Activated T-helper 1 cell treated with anti-CD3 and anti-CD28 coated beads, Interleukin-12 subunit alpha, Interleukin-12 subunit beta, Interleukin-2, Interleukin-4 antibody, amounts not matched to agents 30 ng/mL and 10 ng/mL and 1 ng/mL, durations not matched to agents 14 hours and 24 hours and 36 hours (primary cell): ENCODE results near the gene CDH4. TPM values are rescaled to one million over a fixed set of nuclear protein-coding genes. Genes with fewer than 3 reads are reported as not detected.
"Not testable (repeated sequence)": the region's sequence is repeated elsewhere in the genome, so short reads cannot be mapped to it uniquely, and the experiment has no call there.

Source experiments
- DNase-seq: peaks from one replicate; pipeline ENCODE4 v3.0.0; 2021; ENCODE audit warnings: low spot score
- H3K27ac Mint-ChIP-seq: one replicate; pipeline ENCODE4 v1.8.0; 2021; ENCODE audit warnings: mild to moderate bottlenecking, mixed read lengths
- H3K27me3 Mint-ChIP-seq: one replicate; pipeline ENCODE4 v1.8.0; 2022; ENCODE audit warnings: mild to moderate bottlenecking, moderate library complexity, mixed read lengths; ENCODE audit not compliant: insufficient read depth
- H3K36me3 Mint-ChIP-seq: one replicate; pipeline ENCODE4 v1.8.0; 2021; ENCODE audit warnings: low read depth, mixed read lengths
- H3K4me1 Mint-ChIP-seq: one replicate; pipeline ENCODE4 v1.8.0; 2021; ENCODE audit warnings: low read depth, mixed read lengths
- H3K4me3 Mint-ChIP-seq: one replicate; pipeline ENCODE4 v1.8.0; 2021; ENCODE audit warnings: mild to moderate bottlenecking, moderate library complexity, mixed read lengths
- H3K9me3 Mint-ChIP-seq: one replicate; pipeline ENCODE4 v1.8.0; 2021; ENCODE audit warnings: mixed read lengths
- intact Hi-C: fragments of 100-400 bp; cut with micrococcal nuclease; formaldehyde crosslinking; loops from one replicate; pipeline ENCODE4 v1.15.1; 2024
- total RNA-seq: library from RNA; stranded (reverse); gene quantifications from 2 replicates; pipeline ENCODE4 v1.2.3, GENCODE V29; 2022

CDH4 gene
- total RNA-seq, 1 donor from 2014 or later: not detected

DNA sequence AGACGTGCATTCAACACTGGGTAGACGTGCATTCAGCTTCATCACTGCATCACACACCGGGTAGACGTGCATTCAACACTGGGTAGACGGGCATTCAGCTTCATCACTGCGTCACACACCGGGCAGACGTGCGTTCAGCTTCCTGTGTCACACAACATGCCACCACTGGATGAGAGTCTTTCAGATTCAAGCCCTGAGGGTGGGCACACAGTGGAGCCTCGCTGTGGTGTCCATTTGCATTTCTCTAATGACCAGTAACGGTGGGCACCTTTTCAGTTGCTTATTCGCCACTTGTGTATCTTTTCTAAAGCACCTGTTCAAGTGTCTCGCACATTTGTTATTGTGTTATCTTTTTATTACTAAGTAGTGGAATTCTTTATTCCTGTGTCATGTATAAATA lies 719.5 kb downstream of the CDH4 start:
- H3K4me1 Mint-ChIP-seq, H3K27ac Mint-ChIP-seq, H3K9me3 Mint-ChIP-seq, DNase-seq, H3K27me3 Mint-ChIP-seq, H3K4me3 Mint-ChIP-seq, intact Hi-C loops: not testable (repeated sequence)
- peaks cover 18% of the 10 kb centered on the region for H3K36me3 Mint-ChIP-seq

DNA sequence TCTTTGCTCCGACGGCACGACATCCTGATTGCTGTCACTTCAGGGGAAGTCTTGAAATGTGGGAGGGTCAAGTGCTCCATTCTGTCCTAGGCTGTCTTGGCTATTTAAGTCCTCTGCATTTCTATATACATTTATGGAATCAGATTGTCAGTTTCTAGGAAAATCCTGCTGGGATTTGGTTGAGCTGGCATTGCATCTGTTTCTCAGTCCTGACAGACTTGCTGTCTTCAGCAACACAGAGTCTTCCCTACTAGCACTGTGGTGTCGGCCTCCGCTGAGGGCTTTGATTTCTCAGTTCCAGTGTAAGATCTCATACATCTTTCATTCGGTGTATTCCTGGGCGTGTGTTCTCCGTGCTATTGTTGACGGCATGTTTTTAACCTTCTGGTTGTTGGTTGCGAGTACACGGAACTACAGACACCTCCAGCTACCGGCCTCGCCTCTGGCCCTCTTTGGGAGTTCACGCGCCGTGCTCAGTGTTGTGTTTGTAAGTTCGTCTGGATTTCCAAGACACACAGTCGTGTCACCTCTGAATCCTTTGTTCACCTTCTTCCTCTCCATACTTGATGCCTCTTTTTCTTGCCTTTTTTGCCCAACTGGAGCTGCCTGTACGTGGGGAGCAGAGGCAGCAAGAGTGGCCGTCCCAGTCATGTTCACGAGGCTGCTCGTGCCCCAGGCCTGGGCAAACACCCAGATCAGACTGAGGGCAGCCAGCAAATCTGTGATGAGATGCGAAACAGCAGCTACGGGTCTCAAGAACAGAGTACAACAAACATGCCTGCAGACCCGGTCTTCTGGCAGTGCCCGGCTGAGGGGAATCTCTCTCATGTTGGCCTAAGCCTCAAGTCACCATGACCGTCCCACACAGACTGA lies 720.8 kb downstream of the CDH4 start:
- no peaks in the 10 kb centered on the region for H3K9me3 Mint-ChIP-seq
- intact Hi-C loops: no loop called here
- no peak for DNase-seq
- H3K36me3 Mint-ChIP-seq: peaks cover 24% of the 10 kb centered on the region
- H3K4me3 Mint-ChIP-seq: no peak overlapping the region
- H3K4me1 Mint-ChIP-seq: no peaks in the 10 kb centered on the region
- no peak overlapping the region for H3K27ac Mint-ChIP-seq
- no peaks in the 10 kb centered on the region for H3K27me3 Mint-ChIP-seq

DNA sequence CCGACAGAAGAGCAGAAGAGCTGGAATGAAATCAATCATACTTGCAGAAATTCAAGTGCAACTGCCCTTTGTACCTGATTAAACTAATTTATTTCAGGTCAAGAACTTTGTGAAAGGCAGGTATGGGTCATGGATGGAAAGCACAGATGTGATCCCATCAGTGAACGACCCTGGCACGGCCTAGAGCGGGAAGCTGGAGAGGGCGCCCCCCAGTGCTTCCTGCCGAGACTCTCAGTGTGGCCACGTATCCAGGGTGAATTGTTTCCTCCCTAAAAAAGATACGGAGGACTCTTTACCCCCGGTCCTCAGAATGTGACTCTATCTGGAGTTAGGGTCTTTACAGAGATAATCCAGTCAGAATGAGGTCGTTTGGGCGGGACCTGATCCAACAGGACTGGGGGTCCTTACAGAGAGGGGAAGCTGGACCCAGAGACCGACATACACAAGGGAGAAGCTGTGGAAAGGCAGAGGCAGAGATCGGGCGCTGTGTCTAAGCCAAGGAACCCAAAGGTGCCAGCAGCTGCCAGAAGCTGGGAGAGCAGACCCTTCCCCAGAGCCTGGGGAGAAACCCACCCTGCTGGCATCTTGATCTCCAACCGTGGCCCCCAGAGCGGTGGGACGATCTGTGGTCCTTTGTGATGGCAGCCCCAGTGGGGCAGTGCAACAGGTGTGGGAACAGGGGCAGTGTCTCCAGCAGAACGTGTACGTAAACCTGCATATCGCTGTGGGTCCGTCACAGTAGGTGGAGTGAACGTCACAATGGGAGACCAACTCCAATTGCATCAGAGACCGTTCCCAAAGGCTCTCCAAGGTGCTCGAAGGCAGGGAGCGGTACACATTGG lies 721.7 kb downstream of the CDH4 start:
- intact Hi-C loops: no loop called here
- H3K9me3 Mint-ChIP-seq: no peaks in the 10 kb centered on the region
- no peak overlapping the region for H3K4me3 Mint-ChIP-seq
- DNase-seq: no peak
- H3K27ac Mint-ChIP-seq: no peak overlapping the region
- no peaks in the 10 kb centered on the region for H3K4me1 Mint-ChIP-seq
- no peaks in the 10 kb centered on the region for H3K27me3 Mint-ChIP-seq
- peaks cover 24% of the 10 kb centered on the region for H3K36me3 Mint-ChIP-seq

DNA sequence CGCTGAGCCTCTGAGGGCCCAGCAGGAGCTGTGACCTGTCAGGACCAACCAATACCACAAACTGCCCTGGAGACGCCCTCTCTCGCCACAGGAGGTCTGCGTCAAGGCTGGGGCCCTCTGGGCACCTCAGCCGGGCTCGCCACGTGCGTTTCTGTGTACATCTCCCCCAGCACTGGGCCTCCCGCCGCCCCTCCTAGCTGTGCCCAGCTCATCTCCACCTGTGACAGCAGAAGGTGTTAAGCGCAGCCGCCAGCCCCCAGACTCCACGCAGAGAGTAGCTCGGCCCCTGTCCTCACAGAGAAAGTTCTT lies 722.2 kb downstream of the CDH4 start:
- H3K27ac Mint-ChIP-seq: no peak overlapping the region
- H3K27me3 Mint-ChIP-seq: no peaks in the 10 kb centered on the region
- no peak for DNase-seq
- H3K36me3 Mint-ChIP-seq: peaks cover 27% of the 10 kb centered on the region
- intact Hi-C loops: no loop called here
- H3K9me3 Mint-ChIP-seq: no peaks in the 10 kb centered on the region
- no peaks in the 10 kb centered on the region for H3K4me1 Mint-ChIP-seq
- H3K4me3 Mint-ChIP-seq: no peak overlapping the region

DNA sequence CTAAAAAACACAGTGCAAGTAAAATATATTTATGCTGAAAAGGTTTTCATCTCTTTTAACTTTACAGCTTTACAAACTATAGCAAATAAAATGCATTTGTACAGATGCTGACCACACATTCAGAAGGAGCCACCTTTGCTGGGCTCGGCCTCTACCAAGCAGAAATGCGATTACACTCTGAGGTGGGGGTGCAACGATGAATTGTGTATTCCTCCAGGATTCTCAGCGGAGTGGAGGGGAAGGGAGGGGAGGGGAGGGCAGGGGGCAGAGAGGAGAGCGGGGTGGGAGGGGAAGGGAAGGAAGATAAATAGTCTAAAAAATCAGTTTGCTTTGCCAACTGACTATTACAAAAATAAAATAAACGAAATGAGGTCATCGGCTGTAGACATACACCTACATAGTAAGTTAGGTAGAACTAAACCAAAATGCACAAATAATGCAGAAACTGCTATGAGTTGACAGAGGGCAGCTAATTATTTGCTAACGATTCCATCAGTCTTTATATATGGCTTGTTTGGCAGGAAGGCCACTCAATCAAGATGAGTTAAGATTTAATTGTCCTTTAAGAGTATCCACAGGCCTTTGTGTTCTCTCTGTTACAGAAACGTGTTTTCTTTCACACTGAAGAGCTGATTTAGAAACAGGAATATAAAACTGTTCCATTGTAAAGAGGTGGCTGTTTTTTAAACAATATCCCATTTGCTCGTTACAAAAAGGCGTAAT lies 723.5 kb downstream of the CDH4 start:
- no peak overlapping the region for H3K27ac Mint-ChIP-seq
- H3K4me1 Mint-ChIP-seq: no peaks in the 10 kb centered on the region
- H3K4me3 Mint-ChIP-seq: no peak overlapping the region
- H3K36me3 Mint-ChIP-seq: peaks cover 27% of the 10 kb centered on the region
- no peaks in the 10 kb centered on the region for H3K27me3 Mint-ChIP-seq
- DNase-seq: no peak
- intact Hi-C loops: no loop called here
- no peaks in the 10 kb centered on the region for H3K9me3 Mint-ChIP-seq

DNA sequence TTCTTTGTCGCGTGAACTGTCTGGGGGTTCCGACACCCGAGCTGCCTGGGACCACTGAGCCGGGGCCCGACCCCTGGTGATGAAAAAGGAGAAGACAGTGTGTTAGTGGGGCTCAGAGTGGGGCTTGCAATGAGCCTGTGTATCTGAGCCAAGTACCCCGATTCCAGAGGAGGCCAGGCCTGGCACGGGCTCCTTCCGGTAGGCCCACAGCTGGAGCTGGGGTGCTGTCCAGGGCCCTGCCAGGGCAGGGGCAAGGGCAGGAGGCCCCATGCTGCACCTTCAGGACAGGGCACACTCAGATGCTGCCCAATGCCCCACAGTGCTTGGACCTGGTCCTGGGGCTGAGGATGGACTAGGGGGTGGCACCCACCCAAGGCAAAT lies 724.2 kb downstream of the CDH4 start:
- Mint-ChIP-seq H3K27ac (no peak overlapping the region), H3K9me3 (no peaks in the 10 kb centered on the region), H3K36me3 (peaks cover 28% of the 10 kb centered on the region), H3K27me3 (no peaks in the 10 kb centered on the region), H3K4me1 (no peaks in the 10 kb centered on the region), H3K4me3 (no peak overlapping the region)
- intact Hi-C loops: no loop called here
- DNase-seq: no peak

DNA sequence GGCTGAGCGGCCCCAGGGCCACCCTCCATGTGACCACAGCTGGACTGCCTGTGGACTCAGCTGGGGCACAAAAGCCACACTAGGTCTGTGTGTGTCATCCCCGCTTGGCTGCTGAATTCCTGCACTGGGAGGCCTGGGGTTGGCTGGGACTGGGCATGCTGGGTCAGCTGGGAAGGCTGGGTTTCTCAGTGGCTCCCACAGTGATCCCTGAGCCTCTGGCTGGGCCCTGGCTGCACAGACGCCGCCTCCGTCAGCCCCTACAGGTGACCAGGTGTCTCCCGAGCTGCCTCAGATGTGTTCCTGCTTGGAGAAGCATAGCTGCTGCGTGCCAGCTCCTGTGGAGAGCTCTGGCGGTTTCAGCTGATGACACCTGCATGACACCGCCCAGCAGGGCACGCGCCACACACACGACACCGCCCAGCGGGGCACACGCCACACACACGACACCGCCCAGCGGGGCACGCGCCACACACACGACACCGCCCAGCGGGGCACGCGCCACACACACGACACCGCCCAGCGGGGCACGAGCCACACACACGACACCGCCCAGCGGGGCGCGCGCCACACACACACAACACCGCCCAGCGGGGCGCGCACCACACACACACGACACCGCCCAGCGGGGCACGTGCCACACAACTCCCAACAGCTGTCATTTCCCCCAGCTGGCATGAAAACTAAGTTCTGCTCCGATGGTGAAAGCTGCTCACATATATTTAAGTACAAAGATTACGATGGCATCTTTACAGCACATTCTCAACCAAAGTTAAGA lies 724.8 kb downstream of the CDH4 start:
- no peaks in the 10 kb centered on the region for H3K9me3 Mint-ChIP-seq
- H3K4me1 Mint-ChIP-seq: no peaks in the 10 kb centered on the region
- DNase-seq: no peak
- no peak overlapping the region for H3K27ac Mint-ChIP-seq
- H3K4me3 Mint-ChIP-seq: no peak overlapping the region
- H3K36me3 Mint-ChIP-seq: peaks cover 32% of the 10 kb centered on the region
- H3K27me3 Mint-ChIP-seq: no peaks in the 10 kb centered on the region
- intact Hi-C loops: no loop called here

DNA sequence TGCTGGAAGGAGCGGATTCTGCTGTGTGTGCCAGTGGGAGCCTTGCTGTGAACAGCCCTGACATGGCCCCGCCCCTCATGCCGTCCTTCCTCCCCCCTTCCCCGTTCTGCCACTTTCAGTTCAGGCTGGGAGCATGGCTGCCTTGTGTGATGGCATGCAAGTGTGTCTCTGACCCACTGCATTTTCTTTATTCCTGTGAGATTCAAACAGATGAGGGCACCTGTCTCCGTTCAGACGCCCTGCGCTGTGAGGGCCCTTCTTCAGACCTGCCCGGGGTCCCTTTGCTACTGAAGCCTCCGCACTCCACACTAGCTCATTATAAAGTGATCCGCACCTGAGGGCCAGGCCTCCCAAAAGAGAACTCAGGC lies 725.3 kb downstream of the CDH4 start:
- Mint-ChIP-seq H3K27me3 (no peaks in the 10 kb centered on the region), H3K36me3 (peaks cover 32% of the 10 kb centered on the region), H3K4me1 (peaks cover 5% of the 10 kb centered on the region), H3K4me3 (no peak overlapping the region), H3K27ac (no peak overlapping the region), H3K9me3 (peaks cover 5% of the 10 kb centered on the region)
- intact Hi-C loops: no loop called here
- DNase-seq: no peak

DNA sequence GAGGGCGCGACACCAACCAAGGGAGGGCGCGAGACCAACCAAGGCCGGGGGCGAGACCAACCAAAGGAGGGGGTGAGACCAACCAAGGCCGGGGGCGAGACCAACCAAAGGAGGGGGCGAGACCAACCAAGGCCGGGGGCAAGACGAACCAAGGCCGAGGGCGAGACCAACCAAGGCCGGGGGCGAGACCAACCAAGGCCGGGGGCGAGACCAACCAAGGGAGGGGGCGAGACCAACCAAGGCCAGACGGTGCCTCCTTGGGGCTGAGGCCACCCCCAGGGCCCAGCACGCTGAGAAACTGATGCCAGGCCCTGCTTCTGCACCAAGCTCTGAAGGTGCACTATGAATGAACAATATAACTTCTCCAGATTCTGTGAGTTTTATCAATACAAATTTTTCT lies 726.4 kb downstream of the CDH4 start:
- Mint-ChIP-seq H3K27me3 (no peaks in the 10 kb centered on the region), H3K4me3 (no peak overlapping the region), H3K4me1 (peaks cover 5% of the 10 kb centered on the region), H3K9me3 (peaks cover 6% of the 10 kb centered on the region), H3K27ac (no peak overlapping the region), H3K36me3 (peaks cover 24% of the 10 kb centered on the region)
- DNase-seq: no peak
- intact Hi-C loops: no loop called here

DNA sequence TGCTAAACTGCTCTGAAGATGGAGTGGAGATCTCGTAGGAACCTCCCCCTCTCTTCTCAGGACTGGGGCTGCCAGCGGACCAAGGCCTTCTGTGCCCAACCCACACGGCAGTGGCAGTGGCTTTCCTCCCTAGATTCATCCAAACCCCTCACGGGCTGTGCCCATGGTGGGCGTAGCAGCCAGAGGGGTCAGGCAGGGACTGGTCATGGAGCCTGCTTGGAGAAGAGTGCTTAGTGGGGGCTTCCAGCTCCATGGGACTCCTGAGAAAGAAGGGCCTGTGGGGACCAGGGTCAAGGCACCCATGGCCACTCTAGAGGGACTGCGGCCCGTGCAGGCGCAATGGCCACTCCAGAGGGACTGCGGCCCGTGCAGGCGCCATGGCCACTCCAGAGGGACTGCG lies 727.0 kb downstream of the CDH4 start:
- intact Hi-C loops: no loop called here
- no peak overlapping the region for H3K4me3 Mint-ChIP-seq
- H3K9me3 Mint-ChIP-seq: peaks cover 12% of the 10 kb centered on the region
- DNase-seq: no peak
- H3K4me1 Mint-ChIP-seq: peaks cover 5% of the 10 kb centered on the region
- H3K36me3 Mint-ChIP-seq: peaks cover 28% of the 10 kb centered on the region
- H3K27me3 Mint-ChIP-seq: no peaks in the 10 kb centered on the region
- H3K27ac Mint-ChIP-seq: no peak overlapping the region

DNA sequence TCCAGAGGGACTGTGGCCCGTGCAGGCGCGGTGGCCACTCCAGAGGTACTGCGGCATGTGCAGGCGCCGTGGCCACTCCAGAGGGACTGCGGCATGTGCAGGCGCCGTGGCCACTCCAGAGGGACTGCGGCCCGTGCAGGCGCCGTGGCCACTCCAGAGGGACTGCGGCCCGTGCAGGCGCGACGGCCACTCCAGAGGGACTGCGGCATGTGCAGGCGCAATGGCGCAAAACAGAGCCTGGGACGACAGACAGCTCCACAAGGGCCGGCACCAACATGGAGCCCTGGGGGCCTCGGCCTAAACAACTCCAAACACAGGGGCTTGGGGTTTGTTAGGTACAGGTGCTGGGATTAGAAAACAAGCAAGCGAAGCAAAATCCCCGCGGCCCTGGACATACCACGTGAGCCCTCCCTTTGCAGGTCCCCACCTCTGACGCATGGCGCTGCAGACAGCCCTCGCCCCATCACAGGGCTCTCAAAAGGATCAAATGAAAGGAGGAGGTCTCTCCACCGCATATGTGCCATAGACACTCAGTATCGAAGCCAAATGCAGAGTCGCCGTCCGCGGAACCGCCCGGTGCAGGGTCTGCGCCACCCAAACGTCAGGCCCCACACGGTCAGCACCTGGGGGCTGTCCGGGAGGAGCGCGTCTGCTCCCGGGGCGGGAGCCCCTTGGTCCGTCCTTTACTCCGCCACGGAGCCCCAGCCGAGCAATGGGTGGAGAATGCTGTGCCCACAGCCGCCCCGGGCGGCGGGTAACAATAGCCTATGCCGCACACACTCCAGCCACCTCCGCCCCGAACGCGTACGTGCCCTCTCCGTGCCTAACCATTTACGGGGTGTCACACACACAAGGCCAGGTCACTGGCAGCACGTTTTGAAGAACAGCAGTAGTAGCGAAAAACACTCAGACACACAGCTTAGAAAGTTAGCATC lies 727.9 kb downstream of the CDH4 start:
- no peak for DNase-seq
- intact Hi-C loops: no loop called here
- H3K27ac Mint-ChIP-seq: no peak overlapping the region
- peaks cover 5% of the 10 kb centered on the region for H3K4me1 Mint-ChIP-seq
- H3K27me3 Mint-ChIP-seq: no peaks in the 10 kb centered on the region
- H3K36me3 Mint-ChIP-seq: peaks cover 30% of the 10 kb centered on the region
- no peak overlapping the region for H3K4me3 Mint-ChIP-seq
- H3K9me3 Mint-ChIP-seq: peaks cover 13% of the 10 kb centered on the region
